ENCODE results near the gene PSMC1.

DNA sequence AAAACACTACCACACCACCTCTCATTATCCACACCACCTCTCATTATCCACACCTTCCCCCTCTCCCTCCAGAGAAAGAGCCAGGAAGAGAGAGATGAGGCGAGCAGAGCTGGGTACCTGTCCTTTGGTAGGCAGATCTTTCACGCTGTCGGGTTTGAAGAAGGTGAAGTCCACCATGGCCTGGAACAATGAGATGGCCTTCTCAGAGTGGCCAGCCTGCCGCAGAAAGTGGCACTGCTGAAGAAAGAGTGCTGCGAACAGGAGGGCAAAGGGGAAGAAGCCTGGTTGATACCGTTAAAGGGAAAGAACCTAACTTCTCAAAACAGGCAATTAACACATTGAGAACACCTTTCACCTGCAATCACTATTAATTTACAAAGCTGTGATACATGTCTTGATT, 44.8 kb downstream of the PSMC1 start:
- TF ChIP-seq EZH2 (IDR thresholded peaks at IDR 0.05) (no peak), POLR2AphosphoS5 (IDR thresholded peaks at IDR 0.05; ENCODE audit: borderline replicate concordance, low read depth, low read length) (no peak)

All from SK-N-MC (cell line).